Subcutaneous adipose tissue (tissue), 4 donors: ENCODE data around the gene TAF1A. TPM values are rescaled to one million over a fixed set of nuclear protein-coding genes. Genes with fewer than 3 reads are reported as not detected.

Experiments used
- total RNA-seq, 4 donors: library from RNA; depleted of rRNA; stranded (reverse); fragments of >200 nt; gene quantifications; one replicate each; pipeline ENCODE4 v1.1.0, GENCODE V29; 2016
- TF ChIP-seq, protein P1 (sequence below): fragments of 450-650 bp; IDR thresholded peaks from one replicate; pipeline ENCODE4 v1.5.1; 2016; ENCODE audit warnings: low read depth, mild to moderate bottlenecking, control low read depth, antibody characterized with exemption, moderate library complexity

TAF1A gene
- total RNA-seq, 4 donors from 2014 or later = 5.1 to 8.9 (median 7.3) TPM

DNA sequence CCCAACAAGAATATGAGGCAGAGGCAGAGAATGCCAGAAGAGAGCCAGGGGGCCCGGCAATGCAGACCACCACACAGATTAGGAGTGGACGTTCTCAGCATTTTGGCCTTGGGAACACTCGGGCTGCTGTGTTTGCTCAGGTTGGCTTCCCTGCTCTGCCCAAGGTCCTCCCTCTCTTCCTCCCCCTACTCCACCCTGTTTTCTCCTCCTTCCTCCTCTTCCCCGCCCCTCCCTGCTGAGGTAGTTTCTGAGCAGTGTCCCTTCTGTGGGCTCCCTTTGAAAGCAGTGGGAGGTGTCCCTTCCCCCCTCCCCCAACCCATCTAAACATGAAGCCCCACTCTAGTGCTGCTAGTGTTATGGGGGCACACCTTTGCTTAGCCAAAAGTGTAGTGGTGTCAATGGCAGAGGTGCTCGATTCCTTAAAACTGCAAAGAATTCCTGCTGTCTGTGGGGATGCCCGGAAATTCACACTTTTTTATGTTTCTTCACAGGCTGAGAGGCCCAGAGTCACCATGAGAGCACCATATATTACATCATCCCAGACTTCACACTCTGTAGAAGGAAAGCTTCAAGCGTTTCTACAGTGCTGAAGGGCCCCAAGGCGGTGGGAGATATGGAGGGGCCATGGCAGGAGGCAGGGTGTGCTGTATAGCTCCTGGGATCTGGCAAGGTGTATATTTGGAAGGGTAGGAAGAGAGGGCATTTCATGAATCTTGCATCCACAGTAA is 41.6 kb downstream of the TAF1A start, which contains the start of gene HHIPL2:
TSS of gene HHIPL2 (minus strand) at position 161 of the 728 bp plus-strand sequence. CDS start at position 101, 60 bp downstream.
- TF ChIP-seq, protein P1, sequence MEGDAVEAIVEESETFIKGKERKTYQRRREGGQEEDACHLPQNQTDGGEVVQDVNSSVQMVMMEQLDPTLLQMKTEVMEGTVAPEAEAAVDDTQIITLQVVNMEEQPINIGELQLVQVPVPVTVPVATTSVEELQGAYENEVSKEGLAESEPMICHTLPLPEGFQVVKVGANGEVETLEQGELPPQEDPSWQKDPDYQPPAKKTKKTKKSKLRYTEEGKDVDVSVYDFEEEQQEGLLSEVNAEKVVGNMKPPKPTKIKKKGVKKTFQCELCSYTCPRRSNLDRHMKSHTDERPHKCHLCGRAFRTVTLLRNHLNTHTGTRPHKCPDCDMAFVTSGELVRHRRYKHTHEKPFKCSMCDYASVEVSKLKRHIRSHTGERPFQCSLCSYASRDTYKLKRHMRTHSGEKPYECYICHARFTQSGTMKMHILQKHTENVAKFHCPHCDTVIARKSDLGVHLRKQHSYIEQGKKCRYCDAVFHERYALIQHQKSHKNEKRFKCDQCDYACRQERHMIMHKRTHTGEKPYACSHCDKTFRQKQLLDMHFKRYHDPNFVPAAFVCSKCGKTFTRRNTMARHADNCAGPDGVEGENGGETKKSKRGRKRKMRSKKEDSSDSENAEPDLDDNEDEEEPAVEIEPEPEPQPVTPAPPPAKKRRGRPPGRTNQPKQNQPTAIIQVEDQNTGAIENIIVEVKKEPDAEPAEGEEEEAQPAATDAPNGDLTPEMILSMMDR = no peak

DNA sequence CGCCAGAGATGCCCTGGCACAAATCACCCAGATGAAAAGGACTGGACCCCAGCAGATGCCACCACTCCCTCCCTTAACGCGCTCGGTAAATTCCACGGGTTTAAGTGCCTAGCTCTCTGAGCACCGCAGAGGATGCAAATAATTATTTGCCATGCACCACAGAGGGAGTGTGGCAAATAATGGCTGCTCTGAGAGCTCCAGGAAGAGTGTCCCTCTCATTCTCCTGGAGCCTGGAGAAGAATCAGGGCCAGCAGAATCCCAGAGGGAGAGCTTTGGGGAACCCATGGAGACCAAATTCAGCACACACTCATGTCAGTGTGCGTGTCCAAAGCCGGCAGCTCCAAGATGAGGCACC is 42.5 kb downstream of the TAF1A start:
- TF ChIP-seq, protein P1 = no peak

DNA sequence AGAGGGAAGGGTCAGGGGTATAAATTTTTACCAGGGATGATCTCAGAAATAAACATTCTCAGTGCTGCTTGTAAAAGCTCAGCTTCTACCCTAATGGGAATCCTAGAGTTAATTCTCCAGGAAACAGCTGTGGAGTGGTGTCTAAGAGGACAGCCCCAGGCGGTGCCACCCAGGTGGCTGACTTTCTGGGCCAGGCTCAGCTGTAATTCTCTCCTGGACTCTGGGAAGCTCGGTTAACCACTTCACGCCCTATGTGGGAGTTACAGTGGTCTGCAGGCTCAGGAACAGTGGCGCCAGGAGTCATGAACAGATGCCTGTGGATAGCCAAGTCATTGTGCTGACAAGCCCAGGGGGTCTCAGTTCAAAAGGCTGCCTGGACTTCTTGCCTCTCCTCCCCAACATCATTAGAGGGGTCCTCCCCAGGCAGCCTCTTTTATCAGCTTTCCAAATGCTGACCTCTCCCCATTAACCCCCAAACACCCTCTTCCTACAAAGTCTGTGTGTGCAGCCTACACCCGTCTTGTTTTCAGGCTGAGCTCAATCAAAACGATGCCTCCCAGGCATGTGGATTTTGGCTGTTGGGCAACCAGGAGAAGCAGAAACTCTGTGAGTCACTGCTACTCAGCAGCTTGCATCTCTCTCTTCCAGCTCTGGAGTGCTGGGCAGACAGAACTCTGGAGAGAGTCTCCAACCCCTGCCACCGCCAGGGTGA is 43.0 kb downstream of the TAF1A start:
- TF ChIP-seq, protein P1 = no peak

DNA sequence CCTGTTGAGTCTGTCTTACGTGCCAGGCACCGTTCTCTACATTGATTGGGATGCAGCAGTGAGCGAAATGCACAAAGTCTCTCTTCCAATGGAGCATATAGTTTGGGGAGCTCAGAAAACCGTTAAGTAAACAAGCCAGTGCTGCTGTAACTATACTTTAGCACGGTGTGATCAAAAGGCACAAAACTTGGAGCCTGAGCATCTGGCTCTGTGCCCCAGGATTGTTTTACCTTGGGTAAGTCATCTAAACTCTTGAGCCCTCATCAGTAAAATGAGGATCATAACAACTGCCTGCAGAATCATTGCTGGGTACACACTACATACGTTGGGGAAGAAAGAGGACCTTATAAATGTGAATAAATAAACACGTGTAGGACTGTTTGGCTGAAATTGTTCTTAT is 43.6 kb downstream of the TAF1A start:
- TF ChIP-seq, protein P1 = no peak

DNA sequence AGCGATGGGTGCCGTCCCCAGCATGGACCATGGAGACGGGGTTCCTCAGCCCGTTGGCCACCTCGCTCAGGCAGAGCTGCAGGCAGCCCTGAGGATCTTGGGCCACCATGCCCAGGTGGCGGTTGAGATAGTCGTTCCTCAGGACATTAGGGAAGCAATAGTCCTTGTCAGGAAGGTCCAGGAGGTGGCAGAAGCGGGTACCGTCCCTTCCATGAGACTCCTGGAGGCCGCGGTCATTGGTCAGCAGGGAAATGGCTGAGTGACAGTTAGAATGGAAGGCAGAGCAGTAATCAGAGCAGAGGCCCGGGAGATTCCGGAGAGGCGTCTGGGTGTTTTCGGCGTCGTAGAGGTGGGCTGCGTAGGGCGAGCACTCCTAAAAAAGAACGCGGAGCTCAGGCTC is 45.9 kb downstream of the TAF1A start:
- TF ChIP-seq, protein P1 = no peak

DNA sequence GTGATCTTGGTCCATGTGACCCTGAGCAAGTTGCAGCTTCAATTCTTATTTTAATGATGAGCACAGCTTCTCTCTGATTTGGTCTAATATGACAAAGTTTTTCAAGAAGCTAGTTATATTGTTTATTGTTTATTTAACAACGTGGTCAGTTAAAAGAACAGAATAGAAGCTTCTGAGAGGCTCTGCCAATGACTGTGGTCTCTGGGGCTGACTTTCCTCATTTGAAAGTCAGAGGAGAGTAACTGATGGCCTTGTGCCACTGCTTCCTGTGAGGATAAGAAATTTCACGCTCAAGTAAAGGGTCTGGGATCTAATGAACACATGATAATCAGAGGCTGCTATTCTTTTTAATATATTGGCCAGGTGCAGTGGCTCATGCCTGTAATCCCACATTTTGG is 49.1 kb downstream of the TAF1A start:
- TF ChIP-seq, protein P1 = no peak

DNA sequence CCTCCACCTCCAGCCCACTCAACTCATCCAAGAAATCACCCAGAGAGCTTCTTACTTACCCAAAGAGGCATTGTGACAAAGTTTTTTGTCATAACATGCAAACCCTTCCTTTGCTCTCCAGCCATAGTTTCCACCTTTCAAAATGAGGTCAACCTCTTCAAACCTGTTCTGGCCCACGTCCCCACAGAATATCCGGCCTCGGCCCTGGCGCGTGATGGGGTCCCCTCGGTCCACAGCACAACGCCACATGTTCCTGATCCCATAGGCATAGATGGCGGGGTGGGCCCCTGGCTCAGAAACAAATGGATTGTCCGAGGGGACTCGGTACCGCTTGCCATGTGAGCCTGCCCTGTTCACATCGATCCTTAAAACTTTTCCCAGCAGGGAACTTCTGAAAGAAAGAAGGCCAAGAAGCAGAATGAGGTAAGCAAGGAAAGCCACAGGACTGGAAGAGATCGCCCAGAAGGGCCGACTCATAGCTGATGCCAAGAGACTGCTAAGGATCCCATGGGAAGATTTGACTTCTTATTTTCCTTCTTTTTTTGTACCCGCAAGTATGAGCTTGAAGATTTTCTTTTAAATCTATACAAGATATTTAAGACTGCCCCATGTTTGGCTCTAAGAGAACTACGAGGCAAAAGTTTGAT is 49.7 kb downstream of the TAF1A start:
- TF ChIP-seq, protein P1 = no peak
